ENCODE results near the gene ZBTB17. TPM values are rescaled to one million over a fixed set of nuclear protein-coding genes. Genes with fewer than 3 reads are reported as not detected.
"Not testable (repeated sequence)": the region's sequence is repeated elsewhere in the genome, so short reads cannot be mapped to it uniquely, and the experiment has no call there.

ZBTB17 gene
- polyA plus RNA-seq, 2 of the 4 experiments (the other 2 are of a cell fraction), result 13.8 to 16.5 TPM

DNA sequence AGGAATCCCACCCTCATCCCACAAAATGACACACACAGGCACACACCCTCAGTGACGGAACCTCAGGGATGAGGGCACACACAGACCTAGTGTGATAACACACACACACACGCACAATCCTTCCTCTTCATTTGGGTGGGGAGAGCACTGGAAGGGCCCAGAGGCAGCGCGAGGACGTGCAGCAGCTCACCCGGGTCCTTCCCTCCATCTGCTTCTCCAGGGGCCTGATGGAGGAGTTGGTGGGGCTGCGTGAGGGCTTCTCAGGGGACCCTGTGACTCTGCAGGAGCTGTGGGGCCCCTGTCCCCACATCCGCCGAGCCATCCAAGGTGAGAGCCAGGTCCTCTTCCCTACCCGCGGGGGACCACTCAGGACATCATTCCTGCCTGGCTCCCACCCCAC lies 46.5 kb upstream of the ZBTB17 start (continued):
- TF ChIP-seq, protein P1, sequence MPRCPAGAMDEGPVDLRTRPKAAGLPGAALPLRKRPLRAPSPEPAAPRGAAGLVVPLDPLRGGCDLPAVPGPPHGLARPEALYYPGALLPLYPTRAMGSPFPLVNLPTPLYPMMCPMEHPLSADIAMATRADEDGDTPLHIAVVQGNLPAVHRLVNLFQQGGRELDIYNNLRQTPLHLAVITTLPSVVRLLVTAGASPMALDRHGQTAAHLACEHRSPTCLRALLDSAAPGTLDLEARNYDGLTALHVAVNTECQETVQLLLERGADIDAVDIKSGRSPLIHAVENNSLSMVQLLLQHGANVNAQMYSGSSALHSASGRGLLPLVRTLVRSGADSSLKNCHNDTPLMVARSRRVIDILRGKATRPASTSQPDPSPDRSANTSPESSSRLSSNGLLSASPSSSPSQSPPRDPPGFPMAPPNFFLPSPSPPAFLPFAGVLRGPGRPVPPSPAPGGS (IDR thresholded peaks at IDR 0.05), result no peak
- TF ChIP-seq HEYL (CRISPR knock-in tag; IDR thresholded peaks at IDR 0.05) (no peak), EHF (CRISPR knock-in tag; IDR thresholded peaks at IDR 0.05) (no peak), EHMT2 (IDR thresholded peaks at IDR 0.05; ENCODE audit: low read depth) (no peak)

DNA sequence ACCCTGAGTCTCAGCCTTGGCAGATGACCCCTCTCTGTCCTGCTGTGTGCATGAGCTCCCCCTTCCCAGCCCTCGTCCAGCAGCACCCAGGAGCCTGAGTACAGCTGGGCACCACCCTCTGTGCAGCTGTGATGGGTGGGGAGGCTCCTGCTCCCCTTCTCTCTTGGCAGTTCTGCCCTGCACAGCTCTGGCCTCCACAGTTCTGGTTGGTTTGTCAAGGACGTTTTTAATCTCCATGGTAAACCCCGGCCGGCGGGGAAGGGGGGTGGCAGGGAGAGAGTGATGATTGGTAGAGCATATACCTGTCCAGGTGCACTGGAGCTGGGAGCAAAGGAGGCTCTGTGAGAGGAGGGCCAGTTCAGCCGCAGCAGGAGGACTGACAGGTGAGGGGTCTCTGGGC lies 45.8 kb upstream of the ZBTB17 start, which contains the start of gene CLCNKA:
CLCNKA (plus strand) TSS at position 356 of the 400 bp plus-strand sequence. CDS start 584 bp downstream, outside the sequence.
- H3K27ac ChIP-seq, result no peak within 1 kb of the TSS
- no peak for DNase-seq (ENCODE audit: low read depth in 1 of 2, low spot score in 1 of 2)
- CTCF ChIA-PET, result interaction anchor here (0.6 to 2.3 kb wide), 3 partner anchors 10 to 238 kb away, joined by 3 to 8 read pairs (median 5); no protein-coding TSS in a partner anchor
- no peak for FAIRE-seq
- H3K4me2 ChIP-seq, result no peak within 1 kb of the TSS
- POLR2A ChIA-PET, result no interaction called here
- ATAC-seq, result no peak
- TF ChIP-seq, protein P1 (IDR thresholded peaks at IDR 0.05), result no peak
- TF ChIP-seq ZSCAN20 (CRISPR knock-in tag; IDR thresholded peaks at IDR 0.05) (no peak), ZFP36 (IDR thresholded peaks at IDR 0.05; ENCODE audit: borderline replicate concordance, partially characterized antibody) (no peak), POLR2A (IDR thresholded peaks at IDR 0.05; ENCODE audit: low read length) (no peak), BHLHE40 (IDR thresholded peaks at IDR 0.05; ENCODE audit: low read depth, low read length) (no peak), TP53 (CRISPR knock-in tag; IDR thresholded peaks at IDR 0.05) (no peak), MAZ (IDR thresholded peaks at IDR 0.05; ENCODE audit: borderline replicate concordance, low read depth, low read length) (no peak), SMC3 (IDR thresholded peaks at IDR 0.05) (no peak), CBX8 (IDR thresholded peaks at IDR 0.05) (no peak), KDM1A (IDR thresholded peaks at IDR 0.05; ENCODE audit: low read depth) (no peak), TFCP2L1 (CRISPR knock-in tag; IDR thresholded peaks at IDR 0.05) (no peak), FOSL2 (IDR thresholded peaks at IDR 0.05) (no peak), FOSL2 (CRISPR knock-in tag; IDR thresholded peaks at IDR 0.05) (no peak), HOXA7 (CRISPR knock-in tag; IDR thresholded peaks at IDR 0.05) (no peak), HDAC2 (IDR thresholded peaks at IDR 0.05) (no peak)
- TF ChIP-seq, protein P2, sequence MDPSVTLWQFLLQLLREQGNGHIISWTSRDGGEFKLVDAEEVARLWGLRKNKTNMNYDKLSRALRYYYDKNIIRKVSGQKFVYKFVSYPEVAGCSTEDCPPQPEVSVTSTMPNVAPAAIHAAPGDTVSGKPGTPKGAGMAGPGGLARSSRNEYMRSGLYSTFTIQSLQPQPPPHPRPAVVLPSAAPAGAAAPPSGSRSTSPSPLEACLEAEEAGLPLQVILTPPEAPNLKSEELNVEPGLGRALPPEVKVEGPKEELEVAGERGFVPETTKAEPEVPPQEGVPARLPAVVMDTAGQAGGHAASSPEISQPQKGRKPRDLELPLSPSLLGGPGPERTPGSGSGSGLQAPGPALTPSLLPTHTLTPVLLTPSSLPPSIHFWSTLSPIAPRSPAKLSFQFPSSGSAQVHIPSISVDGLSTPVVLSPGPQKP (IDR thresholded peaks at IDR 0.05; ENCODE audit: low read depth, low read length), result no peak
- TF ChIP-seq, protein P3, sequence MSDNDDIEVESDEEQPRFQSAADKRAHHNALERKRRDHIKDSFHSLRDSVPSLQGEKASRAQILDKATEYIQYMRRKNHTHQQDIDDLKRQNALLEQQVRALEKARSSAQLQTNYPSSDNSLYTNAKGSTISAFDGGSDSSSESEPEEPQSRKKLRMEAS (IDR thresholded peaks at IDR 0.05), result no peak
- H3K4me3 ChIP-seq, result no peak within 1 kb of the TSS
- H3K9me3 ChIP-seq, result no peaks in the 10 kb centered on the region
- WGBS (ENCODE audit: missing lambda C conversion rate), result 77% methylated on average over 5 of the region's 6 CpGs
- no peaks in the 10 kb centered on the region for H3K4me1 ChIP-seq

DNA sequence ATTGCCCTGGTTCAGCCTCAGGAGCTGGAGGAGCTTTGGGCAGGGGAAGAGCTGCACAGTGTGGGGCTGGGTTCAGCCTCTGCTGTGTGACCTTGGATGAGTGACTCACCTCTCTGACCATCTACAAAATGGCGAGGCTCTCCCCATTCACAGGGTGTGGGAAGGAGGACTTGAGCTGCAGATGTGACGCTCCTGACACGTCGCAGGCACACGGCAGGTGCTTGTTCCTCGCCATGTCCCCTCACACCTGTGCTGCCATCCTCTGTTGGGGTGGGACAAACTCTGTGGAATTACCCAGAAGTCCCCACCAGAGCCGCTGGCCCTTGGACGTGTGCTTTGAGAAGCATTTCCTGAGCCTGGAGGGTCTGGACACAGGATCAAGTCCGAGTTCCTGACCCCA lies 45.0 kb upstream of the ZBTB17 start:
- ATAC-seq, result peak; percentile 14 to 22; a peak in 2 of 6 replicates
- POLR2A ChIA-PET; H3K27ac ChIP-seq; H3K4me3 ChIP-seq; DNase-seq (ENCODE audit: low read depth in 1 of 2, low spot score in 1 of 2); H3K9me3 ChIP-seq; H3K4me2 ChIP-seq; H3K4me1 ChIP-seq; FAIRE-seq: not testable (repeated sequence)
- WGBS (ENCODE audit: missing lambda C conversion rate), result 58% methylated on average over 3 of the region's 9 CpGs
- CTCF ChIA-PET, result interaction anchor here (1.3 to 1.7 kb wide), 2 partner anchors 11 to 52 kb away, joined by 3 to 5 read pairs; partner anchors contain the start of gene FAM131C

DNA sequence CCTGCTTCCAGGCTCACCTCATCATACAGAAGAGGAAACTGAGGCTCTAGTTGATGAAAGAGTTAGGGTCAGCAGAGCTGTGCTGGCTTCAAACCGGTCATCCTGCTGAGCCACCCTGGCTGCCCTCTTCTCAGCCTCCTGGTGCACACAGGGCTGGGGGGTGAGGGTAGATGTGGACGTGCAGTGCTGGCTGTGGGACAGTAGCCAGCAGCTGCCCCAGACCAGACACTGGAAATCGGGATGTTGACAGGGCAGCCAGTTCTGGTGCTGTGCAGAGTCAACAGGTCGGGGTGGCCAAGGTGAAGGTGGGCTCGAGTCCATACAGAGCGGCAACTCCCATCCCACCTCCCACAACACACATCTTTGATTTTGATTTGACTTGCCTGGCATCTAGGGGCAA lies 44.4 kb upstream of the ZBTB17 start:
- TF ChIP-seq, protein P4, sequence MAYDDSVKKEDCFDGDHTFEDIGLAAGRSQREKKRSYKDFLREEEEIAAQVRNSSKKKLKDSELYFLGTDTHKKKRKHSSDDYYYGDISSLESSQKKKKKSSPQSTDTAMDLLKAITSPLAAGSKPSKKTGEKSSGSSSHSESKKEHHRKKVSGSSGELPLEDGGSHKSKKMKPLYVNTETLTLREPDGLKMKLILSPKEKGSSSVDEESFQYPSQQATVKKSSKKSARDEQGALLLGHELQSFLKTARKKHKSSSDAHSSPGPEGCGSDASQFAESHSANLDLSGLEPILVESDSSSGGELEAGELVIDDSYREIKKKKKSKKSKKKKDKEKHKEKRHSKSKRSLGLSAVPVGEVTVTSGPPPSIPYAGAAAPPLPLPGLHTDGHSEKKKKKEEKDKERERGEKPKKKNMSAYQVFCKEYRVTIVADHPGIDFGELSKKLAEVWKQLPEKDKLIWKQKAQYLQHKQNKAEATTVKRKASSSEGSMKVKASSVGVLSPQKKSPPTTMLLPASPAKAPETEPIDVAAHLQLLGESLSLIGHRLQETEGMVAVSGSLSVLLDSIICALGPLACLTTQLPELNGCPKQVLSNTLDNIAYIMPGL (CRISPR knock-in tag; IDR thresholded peaks at IDR 0.05; ENCODE audit: borderline replicate concordance), result no peak
- TF ChIP-seq JUNB (IDR thresholded peaks at IDR 0.05), result no peak
- TF ChIP-seq, protein P3 (IDR thresholded peaks at IDR 0.05), result no peak
- Histone ChIP-seq H3K27ac (no peak overlapping the region), H3K4me2 (no peak overlapping the region), H3K4me1 (peaks cover 6% of the 10 kb centered on the region; the same call in 2 of the 3 replicates), H3K9me3 (no peaks in the 10 kb centered on the region), H3K4me3 (no peak overlapping the region)
- CTCF ChIA-PET, result interaction anchor here (0.6 to 2.4 kb wide), 4 partner anchors 11 to 440 kb away, joined by 3 to 12 read pairs (median 5); partner anchors contain the start of gene FAM131C
- FAIRE-seq (no peak), DNase-seq (ENCODE audit: low read depth in 1 of 2, low spot score in 1 of 2) (no peak), ATAC-seq (no peak)
- WGBS (ENCODE audit: missing lambda C conversion rate), result 73% methylated on average over 6 of the region's 6 CpGs
- POLR2A ChIA-PET, result no interaction called here
